ENCODE data around the gene TPRX2. TPM values are rescaled to one million over a fixed set of nuclear protein-coding genes. Genes with fewer than 3 reads are reported as not detected.

Gene TPRX2
- total and polyA plus RNA-seq, 2 experiments from 2014 or later: not detected

- Histone ChIP-seq H3K4me3 (no peak overlapping the region), H3K27me3 (ENCODE audit: insufficient read depth) (no peaks in the 10 kb centered on the region), H3K4me1 (ENCODE audit: insufficient read depth) (no peaks in the 10 kb centered on the region), H3K4me2 (no peak overlapping the region), H4K20me1 (replicated peaks; ENCODE audit: insufficient read depth) (no peaks in the 10 kb centered on the region), H3K27ac (ENCODE audit: low read depth) (no peak overlapping the region), H3F3A (replicated peaks; ENCODE audit: low read depth) (no peaks in the 10 kb centered on the region), H3K36me3 (ENCODE audit: insufficient read depth) (no peaks in the 10 kb centered on the region), H2AFZ (no peak overlapping the region), H3K79me2 (replicated peaks; ENCODE audit: insufficient read depth) (no peaks in the 10 kb centered on the region), H3K9me2 (ENCODE audit: insufficient read depth) (no peaks in the 10 kb centered on the region)
- no peak for ATAC-seq
- peaks cover 26% of the 10 kb centered on the region for H3K9me3 Mint-ChIP-seq
- DNase-seq (ENCODE audit: low spot score): no peak
- H3K4me3 Mint-ChIP-seq: no peak overlapping the region; the same call in 2 of the 3 replicates
- H3K36me3 Mint-ChIP-seq (ENCODE audit: low read depth): peaks cover 16% of the 10 kb centered on the region
- no peaks in the 10 kb centered on the region for H3K27me3 Mint-ChIP-seq (ENCODE audit: insufficient read depth, low read depth, poor library complexity)
- no peak overlapping the region for H3K27ac Mint-ChIP-seq
- H3K4me1 Mint-ChIP-seq: no peaks in the 10 kb centered on the region; the same call in 2 of the 3 replicates
- TF ChIP-seq ETS1 (IDR thresholded peaks at IDR 0.05) (no peak), STAT1 (IDR thresholded peaks at IDR 0.05; ENCODE audit: unreplicated experiment) (no peak), CREB1 (CRISPR knock-in tag; IDR thresholded peaks at IDR 0.05; ENCODE audit: low read depth) (no peak), ZNF114 (CRISPR knock-in tag; IDR thresholded peaks at IDR 0.05) (no peak), ZNF462 (CRISPR knock-in tag; IDR thresholded peaks at IDR 0.05) (no peak), EZH2phosphoT487 (IDR thresholded peaks at IDR 0.05; ENCODE audit: unreplicated experiment) (no peak), ZNF331 (CRISPR knock-in tag; IDR thresholded peaks at IDR 0.05; ENCODE audit: low read depth) (no peak), CTCF (conservative IDR thresholded peaks at IDR 0.05; ENCODE audit: low read depth in 2 of 2) (no peak), POLR2AphosphoS5 (IDR thresholded peaks at IDR 0.05; ENCODE audit: low read depth) (no peak), EZH2 (IDR thresholded peaks at IDR 0.05; ENCODE audit: low read depth, unreplicated experiment) (no peak), NANOG (IDR thresholded peaks at IDR 0.05; ENCODE audit: borderline replicate concordance) (no peak), REST (IDR thresholded peaks at IDR 0.05; ENCODE audit: unreplicated experiment) (no peak)
Measured at GRCh38 chr19:47890865-47891621, 32.0 kb downstream of the TPRX2 start.

Measured in GM23338 (cell line).